ENCODE results near the gene CFAP141. TPM values are rescaled to one million over a fixed set of nuclear protein-coding genes. Genes with fewer than 3 reads are reported as not detected.

The CFAP141 gene
- total and polyA plus RNA-seq, 4 donors, result not detected

DNA sequence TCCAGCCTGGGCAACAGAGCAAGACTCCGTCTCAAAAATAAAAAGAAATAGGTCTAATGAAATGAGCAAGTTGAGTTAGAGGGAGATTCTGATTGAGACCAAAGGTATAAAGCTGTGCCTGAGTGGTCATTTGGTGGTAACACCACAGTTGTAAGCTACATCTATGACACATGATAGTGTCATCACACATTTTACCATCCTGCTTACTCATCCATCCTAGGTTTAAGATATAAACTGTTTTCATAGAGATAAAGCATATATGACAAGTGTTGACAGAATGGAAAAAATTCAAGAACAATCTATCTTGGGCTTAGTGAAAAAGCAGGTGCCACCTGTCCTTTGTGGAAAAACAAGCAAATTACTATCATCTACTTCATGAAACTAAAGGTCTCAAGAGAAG lies 7.1 kb upstream of the CFAP141 start (continued):
- no peak for TF ChIP-seq HNF4A (conservative IDR thresholded peaks at IDR 0.05)
- TF ChIP-seq FOXA2 (IDR thresholded peaks at IDR 0.05), result no peak
- TF ChIP-seq, protein P1, sequence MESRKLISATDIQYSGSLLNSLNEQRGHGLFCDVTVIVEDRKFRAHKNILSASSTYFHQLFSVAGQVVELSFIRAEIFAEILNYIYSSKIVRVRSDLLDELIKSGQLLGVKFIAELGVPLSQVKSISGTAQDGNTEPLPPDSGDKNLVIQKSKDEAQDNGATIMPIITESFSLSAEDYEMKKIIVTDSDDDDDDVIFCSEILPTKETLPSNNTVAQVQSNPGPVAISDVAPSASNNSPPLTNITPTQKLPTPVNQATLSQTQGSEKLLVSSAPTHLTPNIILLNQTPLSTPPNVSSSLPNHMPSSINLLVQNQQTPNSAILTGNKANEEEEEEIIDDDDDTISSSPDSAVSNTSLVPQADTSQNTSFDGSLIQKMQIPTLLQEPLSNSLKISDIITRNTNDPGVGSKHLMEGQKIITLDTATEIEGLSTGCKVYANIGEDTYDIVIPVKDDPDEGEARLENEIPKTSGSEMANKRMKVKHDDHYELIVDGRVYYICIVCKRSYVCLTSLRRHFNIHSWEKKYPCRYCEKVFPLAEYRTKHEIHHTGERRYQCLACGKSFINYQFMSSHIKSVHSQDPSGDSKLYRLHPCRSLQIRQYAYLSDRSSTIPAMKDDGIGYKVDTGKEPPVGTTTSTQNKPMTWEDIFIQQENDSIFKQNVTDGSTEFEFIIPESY (IDR thresholded peaks at IDR 0.05), result no peak
- no peak for TF ChIP-seq NR2F2 (IDR thresholded peaks at IDR 0.05)
- TF ChIP-seq RAD21 (IDR thresholded peaks at IDR 0.05), result no peak
- TF ChIP-seq ATF3 (IDR thresholded peaks at IDR 0.05), result no peak
- no peak for TF ChIP-seq GABPA (IDR thresholded peaks at IDR 0.05 in 1 of 2, conservative IDR thresholded peaks at IDR 0.05 in 1 of 2)

- 91% methylated on average over 10 of the region's 10 CpGs for WGBS
- Histone ChIP-seq H3K9me3 (ENCODE audit: control insufficient read depth in 4 of 4, low read length in 3 of 4) (no peaks in the 10 kb centered on the region), H3K27ac (ENCODE audit: low read depth in 1 of 2, low read length in 2 of 2) (no peak overlapping the region), H3K9ac (ENCODE audit: low read depth in 1 of 2, low read length in 2 of 2) (no peak overlapping the region), H3K4me1 (ENCODE audit: control insufficient read depth in 4 of 4, insufficient read depth in 4 of 4, low read length in 3 of 4) (peaks cover 2 to 10% (median 2%) of the 10 kb centered on the region in 4 donors), H3K27me3 (ENCODE audit: control insufficient read depth in 4 of 4, insufficient read depth in 4 of 4, low read length in 3 of 4) (no peaks in the 10 kb centered on the region), H3K4me3 (ENCODE audit: low read depth in 1 of 3, low read length in 3 of 3) (no peak overlapping the region), H3K36me3 (ENCODE audit: control insufficient read depth in 4 of 4, insufficient read depth in 3 of 4, low read depth in 1 of 4, low read length in 3 of 4) (peaks cover 24 to 60% (median 46%) of the 10 kb centered on the region in 4 donors)
- TF ChIP-seq TAF1 (conservative IDR thresholded peaks at IDR 0.05) (no peak), FOXA1 (IDR thresholded peaks at IDR 0.05) (no peak), HNF4G (IDR thresholded peaks at IDR 0.05) (no peak)
- TF ChIP-seq, protein P2, sequence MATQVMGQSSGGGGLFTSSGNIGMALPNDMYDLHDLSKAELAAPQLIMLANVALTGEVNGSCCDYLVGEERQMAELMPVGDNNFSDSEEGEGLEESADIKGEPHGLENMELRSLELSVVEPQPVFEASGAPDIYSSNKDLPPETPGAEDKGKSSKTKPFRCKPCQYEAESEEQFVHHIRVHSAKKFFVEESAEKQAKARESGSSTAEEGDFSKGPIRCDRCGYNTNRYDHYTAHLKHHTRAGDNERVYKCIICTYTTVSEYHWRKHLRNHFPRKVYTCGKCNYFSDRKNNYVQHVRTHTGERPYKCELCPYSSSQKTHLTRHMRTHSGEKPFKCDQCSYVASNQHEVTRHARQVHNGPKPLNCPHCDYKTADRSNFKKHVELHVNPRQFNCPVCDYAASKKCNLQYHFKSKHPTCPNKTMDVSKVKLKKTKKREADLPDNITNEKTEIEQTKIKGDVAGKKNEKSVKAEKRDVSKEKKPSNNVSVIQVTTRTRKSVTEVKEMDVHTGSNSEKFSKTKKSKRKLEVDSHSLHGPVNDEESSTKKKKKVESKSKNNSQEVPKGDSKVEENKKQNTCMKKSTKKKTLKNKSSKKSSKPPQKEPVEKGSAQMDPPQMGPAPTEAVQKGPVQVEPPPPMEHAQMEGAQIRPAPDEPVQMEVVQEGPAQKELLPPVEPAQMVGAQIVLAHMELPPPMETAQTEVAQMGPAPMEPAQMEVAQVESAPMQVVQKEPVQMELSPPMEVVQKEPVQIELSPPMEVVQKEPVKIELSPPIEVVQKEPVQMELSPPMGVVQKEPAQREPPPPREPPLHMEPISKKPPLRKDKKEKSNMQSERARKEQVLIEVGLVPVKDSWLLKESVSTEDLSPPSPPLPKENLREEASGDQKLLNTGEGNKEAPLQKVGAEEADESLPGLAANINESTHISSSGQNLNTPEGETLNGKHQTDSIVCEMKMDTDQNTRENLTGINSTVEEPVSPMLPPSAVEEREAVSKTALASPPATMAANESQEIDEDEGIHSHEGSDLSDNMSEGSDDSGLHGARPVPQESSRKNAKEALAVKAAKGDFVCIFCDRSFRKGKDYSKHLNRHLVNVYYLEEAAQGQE (IDR thresholded peaks at IDR 0.05), result no peak
- DNase-seq (ENCODE audit: low spot score), result no peak
Measured at GRCh38 chr1:154212083-154212482, 6.0 kb upstream of the CFAP141 start.

DNA sequence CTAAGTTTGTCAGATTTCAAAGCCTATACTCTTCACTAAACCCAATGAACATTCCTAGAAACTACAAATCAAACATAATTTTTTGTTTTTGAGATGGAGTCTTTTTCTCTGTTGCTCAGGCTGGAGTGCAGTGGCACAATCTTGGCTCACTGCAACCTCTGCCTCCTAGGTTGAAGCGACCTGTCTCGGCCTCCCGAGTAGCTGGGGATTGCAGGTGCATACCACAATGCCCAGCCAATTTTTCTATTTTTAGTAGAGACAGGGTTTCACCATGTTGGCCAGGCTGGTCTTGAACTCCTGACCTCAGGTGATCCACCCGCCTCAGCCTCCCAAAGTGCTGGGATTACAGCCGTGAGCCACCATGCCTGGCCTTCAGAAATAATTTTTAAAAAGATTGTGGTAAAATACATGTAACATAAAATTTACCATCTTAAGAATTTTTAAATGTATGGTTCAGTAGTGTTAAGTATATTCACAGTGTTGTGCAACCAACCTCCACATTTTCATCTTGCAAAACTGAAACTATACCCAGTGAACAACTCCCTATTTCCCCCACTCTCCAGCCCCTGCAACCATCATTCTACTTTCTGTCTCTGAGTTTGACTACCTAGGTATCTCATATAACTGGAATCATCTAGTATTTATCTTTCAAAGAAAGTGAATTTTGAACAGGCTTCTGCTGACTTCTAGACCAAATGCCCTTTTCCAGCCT lies 2.7 kb upstream of the CFAP141 start:
- Histone ChIP-seq H3K4me1 (ENCODE audit: control insufficient read depth in 4 of 4, insufficient read depth in 4 of 4, low read length in 3 of 4) (no peaks in the 10 kb centered on the region), H3K36me3 (ENCODE audit: control insufficient read depth in 4 of 4, insufficient read depth in 3 of 4, low read depth in 1 of 4, low read length in 3 of 4) (peaks cover 25 to 74% (median 55%) of the 10 kb centered on the region in 4 donors)
- whole genome bisulfite sequencing, result 79% methylated on average over 5 of the region's 5 CpGs
- TF ChIP-seq SP1 (IDR thresholded peaks at IDR 0.05) (no peak), ATF3 (IDR thresholded peaks at IDR 0.05) (no peak), GABPA (IDR thresholded peaks at IDR 0.05 in 1 of 2, conservative IDR thresholded peaks at IDR 0.05 in 1 of 2) (no peak), FOXA1 (IDR thresholded peaks at IDR 0.05) (no peak), FOXA2 (IDR thresholded peaks at IDR 0.05) (no peak), RAD21 (IDR thresholded peaks at IDR 0.05) (no peak), NR2F2 (IDR thresholded peaks at IDR 0.05) (no peak), YY1 (IDR thresholded peaks at IDR 0.05) (no peak), HNF4G (IDR thresholded peaks at IDR 0.05) (no peak), HNF4A (conservative IDR thresholded peaks at IDR 0.05) (no peak), JUND (IDR thresholded peaks at IDR 0.05) (no peak), TAF1 (conservative IDR thresholded peaks at IDR 0.05) (no peak), EGR1 (IDR thresholded peaks at IDR 0.05; ENCODE audit: low read depth in 2 of 2) (no peak)
- TF ChIP-seq, protein P2 (IDR thresholded peaks at IDR 0.05), result no peak
- TF ChIP-seq, protein P3, sequence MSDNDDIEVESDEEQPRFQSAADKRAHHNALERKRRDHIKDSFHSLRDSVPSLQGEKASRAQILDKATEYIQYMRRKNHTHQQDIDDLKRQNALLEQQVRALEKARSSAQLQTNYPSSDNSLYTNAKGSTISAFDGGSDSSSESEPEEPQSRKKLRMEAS (IDR thresholded peaks at IDR 0.05), result no peak
- TF ChIP-seq, protein P4, sequence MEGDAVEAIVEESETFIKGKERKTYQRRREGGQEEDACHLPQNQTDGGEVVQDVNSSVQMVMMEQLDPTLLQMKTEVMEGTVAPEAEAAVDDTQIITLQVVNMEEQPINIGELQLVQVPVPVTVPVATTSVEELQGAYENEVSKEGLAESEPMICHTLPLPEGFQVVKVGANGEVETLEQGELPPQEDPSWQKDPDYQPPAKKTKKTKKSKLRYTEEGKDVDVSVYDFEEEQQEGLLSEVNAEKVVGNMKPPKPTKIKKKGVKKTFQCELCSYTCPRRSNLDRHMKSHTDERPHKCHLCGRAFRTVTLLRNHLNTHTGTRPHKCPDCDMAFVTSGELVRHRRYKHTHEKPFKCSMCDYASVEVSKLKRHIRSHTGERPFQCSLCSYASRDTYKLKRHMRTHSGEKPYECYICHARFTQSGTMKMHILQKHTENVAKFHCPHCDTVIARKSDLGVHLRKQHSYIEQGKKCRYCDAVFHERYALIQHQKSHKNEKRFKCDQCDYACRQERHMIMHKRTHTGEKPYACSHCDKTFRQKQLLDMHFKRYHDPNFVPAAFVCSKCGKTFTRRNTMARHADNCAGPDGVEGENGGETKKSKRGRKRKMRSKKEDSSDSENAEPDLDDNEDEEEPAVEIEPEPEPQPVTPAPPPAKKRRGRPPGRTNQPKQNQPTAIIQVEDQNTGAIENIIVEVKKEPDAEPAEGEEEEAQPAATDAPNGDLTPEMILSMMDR (IDR thresholded peaks at IDR 0.05; ENCODE audit: low read depth, low read length, missing input control), result no peak

More for the DNA sequence above, 2.7 kb upstream of the CFAP141 start:
- Histone ChIP-seq H3K4me3 (ENCODE audit: low read depth in 1 of 3, low read length in 3 of 3) (no peak overlapping the region), H3K27me3 (ENCODE audit: control insufficient read depth in 4 of 4, insufficient read depth in 4 of 4, low read length in 3 of 4) (no peaks in the 10 kb centered on the region), H3K9me3 (ENCODE audit: control insufficient read depth in 4 of 4, low read length in 3 of 4) (no peaks in the 10 kb centered on the region), H3K9ac (ENCODE audit: low read depth in 1 of 2, low read length in 2 of 2) (no peak overlapping the region), H3K27ac (ENCODE audit: low read depth in 1 of 2, low read length in 2 of 2) (no peak overlapping the region)
- DNase-seq (ENCODE audit: low spot score), result no peak
